ENCODE results near the gene EIF1.

The EIF1 gene

GRCh38 chr17:41657936-41658335 lies 30.7 kb upstream of the EIF1 start:
- no peak for TF ChIP-seq CTCF (IDR thresholded peaks at IDR 0.05; ENCODE audit: low read depth, low read length)
- DNase-seq (ENCODE audit: low read depth in 2 of 2), result no peak
- H3K4me3 ChIP-seq (replicated peaks in 1 of 2; ENCODE audit: low read depth in 2 of 2, low read length in 2 of 2), result no peak overlapping the region

GRCh38 chr17:41658846-41659245 lies 29.8 kb upstream of the EIF1 start:
- TF ChIP-seq CTCF (IDR thresholded peaks at IDR 0.05; ENCODE audit: low read depth, low read length), result no peak
- no peak overlapping the region for H3K4me3 ChIP-seq (replicated peaks in 1 of 2; ENCODE audit: low read depth in 2 of 2, low read length in 2 of 2)
- DNase-seq (ENCODE audit: low read depth in 2 of 2), result no peak

GRCh38 chr17:41659427-41660212 lies 29.1 kb upstream of the EIF1 start:
- no peak for TF ChIP-seq CTCF (IDR thresholded peaks at IDR 0.05; ENCODE audit: low read depth, low read length)
- no peak for DNase-seq (ENCODE audit: low read depth in 2 of 2)
- H3K4me3 ChIP-seq (replicated peaks in 1 of 2; ENCODE audit: low read depth in 2 of 2, low read length in 2 of 2), result no peak overlapping the region

- TF ChIP-seq CTCF (IDR thresholded peaks at IDR 0.05; ENCODE audit: low read depth, low read length), result no peak
- no peak for DNase-seq (ENCODE audit: low read depth in 2 of 2)
- no peak overlapping the region for H3K4me3 ChIP-seq (replicated peaks in 1 of 2; ENCODE audit: low read depth in 2 of 2, low read length in 2 of 2)
Measured at GRCh38 chr17:41660221-41660711, 28.4 kb upstream of the EIF1 start.

- TF ChIP-seq CTCF (IDR thresholded peaks at IDR 0.05; ENCODE audit: low read depth, low read length), result no peak
- DNase-seq (ENCODE audit: low read depth in 2 of 2), result no peak
- no peak overlapping the region for H3K4me3 ChIP-seq (replicated peaks in 1 of 2; ENCODE audit: low read depth in 2 of 2, low read length in 2 of 2)
Measured at GRCh38 chr17:41663451-41664171, 25.1 kb upstream of the EIF1 start.

GRCh38 chr17:41664172-41664457 lies 24.6 kb upstream of the EIF1 start:
- no peak for TF ChIP-seq CTCF (IDR thresholded peaks at IDR 0.05; ENCODE audit: low read depth, low read length)
- no peak for DNase-seq (ENCODE audit: low read depth in 2 of 2)
- H3K4me3 ChIP-seq (replicated peaks in 1 of 2; ENCODE audit: low read depth in 2 of 2, low read length in 2 of 2), result no peak overlapping the region

All from cardiac fibroblast (primary cell).